Brain microvascular endothelial cell (primary cell): ENCODE data around the gene DNAJB1.

Experiments used
- DNase-seq: peaks from one replicate; pipeline ENCODE4 v3.0.0-alpha.2; 2020
- H3K27ac ChIP-seq: fragments of 250-450 bp; sonication (Bioruptor Pico); 2 replicates; pipeline ENCODE4 v1.5.1; 2020; ENCODE audit warnings: mild to moderate bottlenecking, moderate library complexity
- H3K27me3 ChIP-seq: fragments of 250-450 bp; sonication (Bioruptor Pico); replicated peaks from 2 replicates; pipeline ENCODE4 v1.5.1; 2020; ENCODE audit warnings: mild to moderate bottlenecking
- H3K36me3 ChIP-seq: fragments of 250-450 bp; sonication (Bioruptor Pico); replicated peaks from 2 replicates; pipeline ENCODE4 v1.5.1; 2020; ENCODE audit warnings: mild to moderate bottlenecking
- H3K4me3 ChIP-seq: 2 replicates; pipeline ENCODE4 v1.5.1; 2011; ENCODE audit warnings: low read depth, mild to moderate bottlenecking, control low read depth, low read length, moderate library complexity
- CTCF ChIP-seq: IDR thresholded peaks from 2 replicates; pipeline ENCODE4 v1.5.1; 2011; ENCODE audit warnings: low read depth, mild to moderate bottlenecking, moderate library complexity, low read length, control low read depth, inconsistent platforms; ENCODE audit errors: missing control alignments
- in situ Hi-C: cut with HindIII; loops from 2 replicates; pipeline ENCODE4 v1.10.0; 2017; ENCODE audit warnings: low sequenced_read_pairs, low pct_ligation_motif_present

DNAJB1 gene

GRCh38 chr19:14479975-14480699, 38.1 kb downstream of the DNAJB1 start:
- Histone ChIP-seq H3K27me3 (no peaks in the 10 kb centered on the region), H3K27ac (peak overlapping the region; percentile 1), H3K36me3 (peaks cover 40% of the 10 kb centered on the region), H3K4me3 (no peak overlapping the region)
- in situ Hi-C loops = no loop called here
- DNase-seq = no peak
- TF ChIP-seq CTCF = peak; percentile 78

DNA sequence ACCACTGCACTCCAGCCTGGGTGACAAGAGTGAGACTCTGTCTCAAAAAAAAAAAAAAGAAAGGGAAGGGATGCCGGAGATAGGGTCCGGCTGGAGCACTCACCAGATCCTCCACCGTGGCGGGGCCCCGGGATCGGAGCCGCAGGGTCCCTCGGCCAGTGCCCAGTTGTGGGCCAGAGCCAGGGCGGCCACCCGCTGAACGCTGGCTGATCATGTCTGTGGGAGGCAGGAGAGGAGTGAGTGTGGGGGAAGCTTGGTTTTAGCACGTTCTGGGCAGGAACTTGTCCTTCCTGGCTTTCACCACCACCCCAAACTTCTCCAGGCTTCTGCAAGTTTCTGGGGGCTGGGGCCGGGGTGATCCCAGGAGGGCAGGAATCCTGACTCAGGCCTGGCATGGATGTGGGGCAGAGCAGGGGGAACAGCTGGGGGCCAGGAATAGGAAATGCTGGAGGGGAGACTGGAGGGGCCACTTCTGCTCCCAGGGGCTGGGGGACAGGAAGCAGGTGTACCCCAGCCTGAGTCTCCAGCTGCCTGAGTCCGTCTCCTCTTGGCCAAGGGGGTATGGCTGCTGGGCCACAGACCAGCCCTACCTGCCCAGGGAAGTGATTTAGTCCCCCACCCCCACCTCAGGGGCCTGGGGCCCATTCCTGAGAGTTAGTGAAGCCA, 38.8 kb downstream of the DNAJB1 start:
- no peak for DNase-seq
- in situ Hi-C loops = no loop called here
- Histone ChIP-seq H3K27ac (no peak overlapping the region), H3K27me3 (no peaks in the 10 kb centered on the region), H3K4me3 (no peak overlapping the region), H3K36me3 (peaks cover 39% of the 10 kb centered on the region)
- no peak for TF ChIP-seq CTCF

DNA sequence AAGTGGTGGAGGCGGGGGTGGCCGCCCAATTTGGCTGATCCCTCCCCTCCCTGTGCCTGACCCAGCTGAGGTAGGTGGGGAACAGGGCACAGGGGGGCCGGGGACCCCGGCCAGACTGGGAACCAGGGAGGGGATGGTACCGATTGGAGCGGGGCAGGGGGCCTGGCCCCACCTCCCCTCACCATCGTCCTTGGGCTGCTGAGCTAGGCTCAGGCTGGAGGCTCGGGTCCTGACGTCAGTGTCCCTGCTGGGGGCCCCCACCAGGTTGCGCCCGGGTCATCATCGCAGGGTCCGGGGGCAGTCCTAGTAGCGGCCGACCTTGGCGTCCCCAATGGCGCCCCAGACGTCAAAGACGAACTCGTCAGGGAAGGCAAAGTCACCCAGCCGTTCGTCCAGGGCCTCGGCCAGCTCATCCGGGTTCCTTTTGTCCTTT, 40.1 kb downstream of the DNAJB1 start:
- TF ChIP-seq CTCF = no peak
- Histone ChIP-seq H3K4me3 (no peak overlapping the region), H3K27ac (no peak overlapping the region), H3K36me3 (peaks cover 36% of the 10 kb centered on the region), H3K27me3 (no peaks in the 10 kb centered on the region)
- in situ Hi-C loops = no loop called here
- DNase-seq = no peak

GRCh38 chr19:14477418-14478112, 40.6 kb downstream of the DNAJB1 start:
- H3K27ac ChIP-seq = no peak overlapping the region
- peaks cover 36% of the 10 kb centered on the region for H3K36me3 ChIP-seq
- no peak overlapping the region for H3K4me3 ChIP-seq
- in situ Hi-C loops = no loop called here
- no peak for TF ChIP-seq CTCF
- no peak for DNase-seq
- H3K27me3 ChIP-seq = no peaks in the 10 kb centered on the region

GRCh38 chr19:14476673-14477401, 41.4 kb downstream of the DNAJB1 start:
- no peak overlapping the region for H3K4me3 ChIP-seq
- H3K27ac ChIP-seq = no peak overlapping the region
- H3K27me3 ChIP-seq = no peaks in the 10 kb centered on the region
- no peak for TF ChIP-seq CTCF
- peak; percentile 84 for DNase-seq
- peaks cover 29% of the 10 kb centered on the region for H3K36me3 ChIP-seq
- in situ Hi-C loops = no loop called here
